Subcutaneous abdominal adipose tissue (tissue), 5 donors: ENCODE results near the gene RS1.

ENCODE experiments used
- H3K27ac ChIP-seq: one replicate; pipeline ENCODE4 v1.7.0; 2013; ENCODE audit warnings: low read depth, mild to moderate bottlenecking, inconsistent platforms, low read length, moderate library complexity
- H3K27me3 ChIP-seq, 5 donors: one replicate each; pipeline ENCODE4 v1.7.0; 2013; ENCODE audit warnings: low read length in 5 of 5, inconsistent platforms in 1 of 5; ENCODE audit not compliant: control insufficient read depth in 5 of 5, insufficient read depth in 4 of 5
- H3K36me3 ChIP-seq, 5 donors: one replicate each; pipeline ENCODE4 v1.7.0; 2013; ENCODE audit warnings: low read length in 5 of 5; ENCODE audit not compliant: control insufficient read depth in 5 of 5, insufficient read depth in 5 of 5
- H3K4me1 ChIP-seq, 5 donors: one replicate each; pipeline ENCODE4 v1.7.0; 2013; ENCODE audit warnings: low read length in 5 of 5, mild to moderate bottlenecking in 3 of 5, moderate library complexity in 1 of 5; ENCODE audit not compliant: control insufficient read depth in 5 of 5, insufficient read depth in 5 of 5
- H3K4me3 ChIP-seq, 5 donors: one replicate each; pipeline ENCODE4 v1.7.0; 2013; ENCODE audit warnings: low read length in 5 of 5, low read depth in 1 of 5
- H3K9ac ChIP-seq, 5 donors: one replicate each; pipeline ENCODE4 v1.7.0; 2013; ENCODE audit warnings: low read length in 5 of 5, mild to moderate bottlenecking in 4 of 5, moderate library complexity in 3 of 5
- H3K9me3 ChIP-seq, 5 donors: one replicate each; pipeline ENCODE4 v1.7.0; 2013; ENCODE audit warnings: low read length in 5 of 5; ENCODE audit not compliant: control insufficient read depth in 5 of 5
- donor health status: healthy.
- donor health status: healthy.
- donor health status: healthy.
- donor health status: healthy.
- donor health status: healthy.

The RS1 gene

DNA sequence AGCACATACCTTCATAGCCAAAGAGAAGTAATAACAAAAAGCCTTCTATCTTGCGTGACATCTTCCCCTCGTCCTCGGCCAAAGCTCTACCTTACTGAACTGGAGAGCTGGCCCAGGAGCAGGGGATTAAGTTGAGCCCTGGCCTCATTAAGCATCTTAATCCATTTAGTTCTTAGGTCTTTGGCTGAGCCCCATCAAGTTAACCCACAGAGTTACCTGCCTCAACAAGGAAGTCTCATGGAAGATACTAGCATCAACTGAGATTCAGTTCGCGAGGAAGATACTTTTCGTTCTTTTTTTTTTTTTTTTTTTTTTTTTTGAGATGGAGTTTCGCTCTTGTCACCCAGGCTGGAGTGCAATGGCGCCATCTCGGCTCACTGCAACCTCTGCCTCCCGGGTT lies at the start of gene RS1:
Gene RS1, minus strand, starts transcription at position 101 of the 400 bp plus-strand sequence. Its CDS starts 40 bp downstream, at position 61.
- H3K9me3 ChIP-seq = no peaks in the 10 kb centered on the region
- peaks cover 0 to 5% (median 0%) of the 10 kb centered on the region in 5 donors for H3K4me1 ChIP-seq
- no peaks in the 10 kb centered on the region for H3K36me3 ChIP-seq
- H3K9ac ChIP-seq = no peak within 1 kb of the TSS
- peaks cover 0 to under 1% (median 0%) of the 10 kb centered on the region in 5 donors for H3K27me3 ChIP-seq
- H3K27ac ChIP-seq = no peak within 1 kb of the TSS
- H3K4me3 ChIP-seq = no peak within 1 kb of the TSS

DNA sequence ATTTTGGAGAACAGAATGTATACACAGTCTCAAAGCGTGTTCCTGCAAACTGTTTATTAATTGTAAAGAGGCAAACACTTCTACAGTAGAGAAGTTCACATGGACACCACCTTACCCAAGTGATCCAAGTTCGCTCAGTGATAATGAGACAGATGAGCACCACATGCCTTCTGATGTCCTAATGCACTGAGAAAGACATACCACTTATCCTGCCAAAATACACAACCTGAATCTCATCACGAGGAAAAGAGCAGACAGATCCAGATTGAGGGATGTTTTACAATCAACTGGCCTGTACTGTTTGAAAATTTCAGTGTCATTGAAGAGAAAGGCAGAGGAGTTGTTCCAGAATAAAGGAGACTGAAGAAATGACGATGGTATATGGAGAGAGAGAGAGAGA lies 47.9 kb upstream of the RS1 start:
- H3K27me3 ChIP-seq = peaks cover 0 to 10% (median 2%) of the 10 kb centered on the region in 5 donors
- H3K36me3 ChIP-seq = no peaks in the 10 kb centered on the region
- no peaks in the 10 kb centered on the region for H3K4me1 ChIP-seq
- no peak overlapping the region for H3K9ac ChIP-seq
- no peak overlapping the region for H3K4me3 ChIP-seq
- no peak overlapping the region for H3K27ac ChIP-seq
- H3K9me3 ChIP-seq = no peaks in the 10 kb centered on the region

DNA sequence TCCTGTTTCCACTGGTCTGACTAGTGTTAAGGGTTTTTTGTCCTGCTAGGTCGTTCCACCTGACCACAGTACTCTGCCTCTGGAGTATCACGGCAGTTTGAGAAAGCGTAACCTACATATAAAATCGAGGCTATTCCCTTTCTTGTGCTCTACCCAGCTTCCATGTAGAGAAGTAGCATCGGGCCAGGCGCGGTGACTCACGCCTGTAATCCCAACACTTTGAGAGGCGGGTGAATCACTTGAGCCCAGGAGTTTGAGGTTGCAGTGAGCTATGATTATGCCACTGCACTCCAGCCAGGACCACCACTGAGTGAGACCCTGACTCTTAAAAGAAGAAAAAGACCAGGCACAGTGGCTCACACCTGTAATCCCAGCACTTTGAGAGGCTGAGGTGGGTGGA lies 43.0 kb upstream of the RS1 start:
- Histone ChIP-seq H3K4me3 (no peak overlapping the region), H3K27ac (no peak overlapping the region), H3K9me3 (peaks cover 0 to 4% (median 0%) of the 10 kb centered on the region in 5 donors), H3K27me3 (peaks cover 0 to 4% (median 2%) of the 10 kb centered on the region in 5 donors), H3K36me3 (no peaks in the 10 kb centered on the region), H3K9ac (no peak overlapping the region), H3K4me1 (no peaks in the 10 kb centered on the region)

DNA sequence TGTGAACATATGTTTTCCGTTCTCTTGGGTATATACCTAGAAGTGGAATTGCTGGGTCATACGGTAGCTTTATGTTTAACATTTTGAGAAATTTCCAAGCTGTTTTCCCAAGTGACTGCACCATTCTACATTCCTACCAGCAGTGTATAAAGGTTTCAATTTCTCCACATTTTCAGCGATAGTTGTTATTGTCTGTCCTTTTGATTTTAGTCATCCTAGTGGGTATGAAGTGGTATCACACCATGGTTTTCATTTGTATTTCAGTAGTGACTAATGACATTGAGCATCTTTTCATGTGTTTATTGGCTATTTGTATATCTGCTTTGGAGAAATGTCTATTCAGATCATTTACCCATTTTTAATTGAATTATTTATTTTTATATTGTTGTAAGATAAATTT lies 37.9 kb upstream of the RS1 start:
- no peak overlapping the region for H3K9ac ChIP-seq
- peaks cover 0 to 4% (median 0%) of the 10 kb centered on the region in 5 donors for H3K9me3 ChIP-seq
- H3K27me3 ChIP-seq = peaks cover 0 to 3% (median 0%) of the 10 kb centered on the region in 5 donors
- H3K4me3 ChIP-seq = no peak overlapping the region
- H3K36me3 ChIP-seq = no peaks in the 10 kb centered on the region
- H3K4me1 ChIP-seq = no peaks in the 10 kb centered on the region
- H3K27ac ChIP-seq = no peak overlapping the region

- Histone ChIP-seq H3K9me3 (peaks cover 0 to 4% (median 0%) of the 10 kb centered on the region in 5 donors), H3K4me1 (no peaks in the 10 kb centered on the region), H3K36me3 (no peaks in the 10 kb centered on the region), H3K27me3 (peaks cover 0 to 3% (median 0%) of the 10 kb centered on the region in 5 donors), H3K9ac (no peak within 1 kb of the TSS), H3K4me3 (no peak within 1 kb of the TSS), H3K27ac (no peak within 1 kb of the TSS)
Observed at GRCh38 chrX:18707426-18708049, 35.6 kb upstream of the RS1 start, which contains the start of gene PPEF1. PPEF1 (plus strand) TSS chrX:18707645; CDS start chrX:18707781, 136 bp downstream.

DNA sequence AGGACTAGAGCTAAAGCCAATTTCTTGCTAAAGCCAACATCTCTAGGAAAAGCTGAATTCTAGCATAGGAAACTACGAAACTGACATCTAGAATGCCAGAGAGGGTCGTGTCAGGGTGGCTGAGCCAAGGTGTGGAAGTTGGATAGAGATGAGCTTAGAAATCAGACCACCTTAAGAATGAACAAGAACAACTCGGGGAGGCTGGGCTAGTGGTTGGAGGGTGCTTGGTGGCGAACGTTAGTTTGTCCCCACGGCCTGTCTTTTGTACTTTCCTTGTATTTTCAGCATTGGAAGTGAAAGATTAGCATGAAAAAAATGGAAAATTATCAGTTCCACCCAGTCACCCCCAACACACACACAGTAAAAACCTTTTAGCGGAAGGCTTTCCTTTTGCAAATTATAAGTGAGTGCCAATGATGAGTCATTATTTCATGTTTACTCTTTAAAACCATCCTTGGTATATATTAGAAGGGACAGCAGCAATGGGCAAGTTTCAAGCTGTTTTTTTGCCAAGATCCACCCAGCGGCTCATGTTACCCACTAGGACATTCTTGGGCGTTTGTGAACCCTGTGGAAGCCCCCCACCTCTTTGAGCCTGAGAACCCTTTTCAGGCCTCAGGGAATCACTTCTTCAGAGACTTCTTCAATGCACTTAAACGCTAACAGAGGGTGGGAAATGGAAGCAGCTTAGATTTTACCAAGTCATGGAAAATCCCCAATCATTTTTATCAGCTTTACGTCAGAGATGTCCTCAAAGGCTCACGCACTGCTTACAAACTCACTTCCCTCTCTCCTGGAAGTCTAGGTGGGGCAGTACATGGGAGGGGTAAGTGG lies 30.7 kb upstream of the RS1 start:
- H3K36me3 ChIP-seq = no peaks in the 10 kb centered on the region
- no peak overlapping the region for H3K27ac ChIP-seq
- H3K4me1 ChIP-seq = no peaks in the 10 kb centered on the region
- H3K27me3 ChIP-seq = peaks cover 3 to 16% (median 5%) of the 10 kb centered on the region in 5 donors
- H3K4me3 ChIP-seq = no peak overlapping the region
- H3K9me3 ChIP-seq = no peaks in the 10 kb centered on the region
- H3K9ac ChIP-seq = no peak overlapping the region

- no peak overlapping the region for H3K27ac ChIP-seq
- H3K4me3 ChIP-seq = no peak overlapping the region
- no peaks in the 10 kb centered on the region for H3K4me1 ChIP-seq
- H3K27me3 ChIP-seq = peaks cover 0 to 16% (median 6%) of the 10 kb centered on the region in 5 donors
- no peak overlapping the region for H3K9ac ChIP-seq
- no peaks in the 10 kb centered on the region for H3K9me3 ChIP-seq
- H3K36me3 ChIP-seq = no peaks in the 10 kb centered on the region
Observed at GRCh38 chrX:18701621-18702361, 29.9 kb upstream of the RS1 start.

DNA sequence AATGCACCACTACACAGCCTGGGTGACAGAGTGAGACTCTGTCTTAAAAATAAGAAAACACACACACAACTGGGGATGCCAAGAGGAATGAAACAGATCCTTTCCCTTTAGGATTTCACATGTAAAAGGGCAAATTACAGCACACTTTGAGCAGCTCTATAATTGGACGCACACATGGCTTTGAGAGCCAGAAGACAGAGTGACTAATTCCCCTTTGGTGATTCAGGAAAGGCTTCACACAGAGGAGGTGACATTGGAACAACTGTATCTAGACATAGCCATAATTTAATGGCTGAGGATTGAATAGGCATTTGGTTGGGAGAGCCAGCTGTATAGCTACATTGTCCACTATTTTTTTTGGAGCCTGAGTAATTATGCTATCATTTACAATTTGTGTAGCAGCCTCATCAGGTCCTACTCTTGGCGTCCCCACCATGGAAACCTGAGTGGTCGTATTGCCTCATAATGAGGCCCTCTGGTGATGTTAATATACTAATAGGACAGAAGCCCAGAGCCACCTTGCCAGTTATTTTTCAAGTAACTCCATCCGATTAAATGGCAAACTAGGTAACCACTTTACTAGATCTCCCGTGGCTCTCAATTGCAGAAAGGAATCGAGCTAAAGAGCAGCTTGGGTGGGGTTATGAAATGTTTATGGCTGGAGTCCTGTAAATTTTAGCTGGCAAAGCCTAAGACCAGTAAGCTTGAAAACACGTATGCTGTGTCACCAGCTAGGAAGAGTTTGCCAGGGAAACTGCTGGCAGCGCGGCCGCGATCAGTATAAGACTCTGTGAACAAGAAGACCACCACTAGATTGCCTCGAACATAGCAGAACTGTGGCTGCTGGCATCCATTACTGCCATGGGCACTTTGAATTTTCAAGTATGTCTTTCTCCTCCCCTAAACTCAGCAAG lies 27.1 kb upstream of the RS1 start:
- Histone ChIP-seq H3K36me3 (no peaks in the 10 kb centered on the region), H3K9ac (no peak overlapping the region), H3K27me3 (peaks cover 0 to 17% (median 10%) of the 10 kb centered on the region in 5 donors), H3K27ac (no peak overlapping the region), H3K4me1 (no peaks in the 10 kb centered on the region), H3K9me3 (peaks cover 3 to 8% (median 6%) of the 10 kb centered on the region in 5 donors), H3K4me3 (no peak overlapping the region)

DNA sequence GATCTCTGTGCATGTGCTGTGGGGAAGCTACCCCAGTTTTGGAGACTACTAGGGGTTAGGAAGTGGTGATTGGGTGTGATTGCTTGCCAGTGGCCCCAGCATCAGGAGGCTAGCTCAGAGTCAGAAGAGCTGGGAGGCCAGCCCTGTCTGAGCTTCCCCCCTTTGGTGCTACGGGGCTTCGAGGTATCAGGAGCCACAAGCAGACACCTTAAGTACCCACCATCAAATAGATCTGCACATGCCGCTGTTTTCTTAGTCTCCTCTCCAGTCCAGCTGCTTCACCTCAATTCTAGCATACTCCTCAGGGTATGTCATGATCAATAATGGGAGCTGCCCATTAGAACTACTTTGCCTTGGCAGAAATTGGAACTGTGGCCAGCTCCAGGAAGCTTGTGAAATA lies 24.7 kb upstream of the RS1 start:
- Histone ChIP-seq H3K27me3 (peaks cover 0 to 19% (median 10%) of the 10 kb centered on the region in 5 donors), H3K4me1 (no peaks in the 10 kb centered on the region), H3K27ac (no peak overlapping the region), H3K4me3 (no peak overlapping the region), H3K36me3 (no peaks in the 10 kb centered on the region), H3K9ac (no peak overlapping the region), H3K9me3 (peaks cover 3 to 8% (median 6%) of the 10 kb centered on the region in 5 donors)
